H7 (cell line): ENCODE measurements around the gene OR2T8. TPM values are rescaled to one million over a fixed set of nuclear protein-coding genes. Genes with fewer than 3 reads are reported as not detected.
A peak's percentile ranks its signal among the peaks of the same experiment; 100 is the strongest.

Experiments
- DNase-seq: peaks from one replicate; pipeline ENCODE4 v3.0.0; 2012
- H3K27me3 ChIP-seq: 2 replicates; pipeline ENCODE4 v1.6.0; 2011; ENCODE audit warnings: mild to moderate bottlenecking, low read length; ENCODE audit not compliant: control insufficient read depth, insufficient read depth
- H3K36me3 ChIP-seq: replicated peaks from 2 replicates; pipeline ENCODE4 v1.5.1; 2011; ENCODE audit warnings: low read length; ENCODE audit not compliant: control insufficient read depth, insufficient read depth
- H3K4me3 ChIP-seq: 2 replicates; pipeline ENCODE4 v1.5.1; 2011; ENCODE audit warnings: low read depth, mild to moderate bottlenecking, control low read depth, low read length, moderate library complexity; ENCODE audit not compliant: insufficient read depth
- total RNA-seq: library from RNA; depleted of rRNA; stranded (reverse); fragments of >200 nt; shearing (Covaris generic); gene quantifications from 2 replicates; pipeline ENCODE4 v1.2.3, GENCODE V29; 2014; rRNA removed

OR2T8 gene, protein sequence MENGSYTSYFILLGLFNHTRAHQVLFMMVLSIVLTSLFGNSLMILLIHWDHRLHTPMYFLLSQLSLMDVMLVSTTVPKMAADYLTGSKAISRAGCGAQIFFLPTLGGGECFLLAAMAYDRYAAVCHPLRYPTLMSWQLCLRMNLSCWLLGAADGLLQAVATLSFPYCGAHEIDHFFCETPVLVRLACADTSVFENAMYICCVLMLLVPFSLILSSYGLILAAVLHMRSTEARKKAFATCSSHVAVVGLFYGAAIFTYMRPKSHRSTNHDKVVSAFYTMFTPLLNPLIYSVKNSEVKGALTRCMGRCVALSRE
- total RNA-seq, result not detected in 2 replicates

DNA sequence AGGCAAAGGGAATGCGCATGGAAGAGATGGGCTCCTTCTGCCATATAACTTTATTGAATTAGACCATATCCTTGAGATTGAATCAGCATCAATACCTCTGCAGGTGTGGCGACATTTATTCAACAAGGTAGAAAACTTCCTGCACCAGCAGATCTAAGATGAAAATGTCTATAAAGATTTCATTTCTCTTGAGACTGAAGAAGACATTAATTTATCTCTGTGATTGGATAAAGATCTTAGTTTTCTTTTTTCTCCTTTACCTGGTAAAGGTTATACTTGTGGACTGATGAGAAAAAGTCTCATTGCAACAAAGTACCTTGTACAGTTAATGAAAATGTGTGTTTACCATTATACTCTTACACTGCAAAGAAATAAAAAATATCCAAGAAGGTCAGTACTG lies at the start of gene OR2T8:
Gene OR2T8 (plus strand): TSS at position 301 of the 400 bp plus-strand sequence. CDS start 766 bp downstream, outside the sequence.
- Histone ChIP-seq H3K27me3 (no peaks in the 10 kb centered on the region), H3K36me3 (no peaks in the 10 kb centered on the region), H3K4me3 (no peak within 1 kb of the TSS)
- no peak for DNase-seq

DNA sequence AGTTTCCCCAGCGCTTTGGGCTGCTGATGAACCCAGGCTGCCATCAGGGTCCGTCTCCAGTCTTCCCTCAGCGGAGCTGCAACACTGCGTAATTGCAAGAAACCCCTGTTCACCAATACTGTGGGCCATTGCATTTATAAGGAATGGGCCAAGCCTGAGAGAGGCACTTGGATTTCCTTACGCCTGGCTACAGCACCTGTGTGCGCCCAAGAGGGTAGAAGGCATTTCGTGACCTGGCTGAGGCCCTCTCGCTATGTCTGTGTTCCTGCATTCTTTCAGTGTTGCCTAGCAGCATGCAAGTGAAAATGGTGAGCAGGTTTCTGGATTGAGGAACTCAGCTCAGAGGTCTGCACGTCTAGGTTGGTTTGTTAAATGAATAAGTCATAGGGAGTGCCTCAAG lies 36.7 kb upstream of the OR2T8 start:
- no peak for DNase-seq
- Histone ChIP-seq H3K27me3 (no peaks in the 10 kb centered on the region), H3K36me3 (no peaks in the 10 kb centered on the region), H3K4me3 (no peak overlapping the region)

GRCh38 chr1:247884797-247885413 lies 35.1 kb upstream of the OR2T8 start:
- H3K4me3 ChIP-seq, result no peak overlapping the region
- no peaks in the 10 kb centered on the region for H3K36me3 ChIP-seq
- H3K27me3 ChIP-seq, result no peaks in the 10 kb centered on the region
- DNase-seq, result no peak

GRCh38 chr1:247895163-247895637 lies 24.9 kb upstream of the OR2T8 start, which contains the start of gene OR2W3:
Gene OR2W3 (plus strand): TSS chr1:247895587. CDS start chr1:247895587, 0 bp downstream.
- no peak for DNase-seq
- no peak within 1 kb of the TSS for H3K4me3 ChIP-seq
- no peaks in the 10 kb centered on the region for H3K27me3 ChIP-seq
- H3K36me3 ChIP-seq, result no peaks in the 10 kb centered on the region

- no peak overlapping the region for H3K4me3 ChIP-seq
- no peaks in the 10 kb centered on the region for H3K27me3 ChIP-seq
- H3K36me3 ChIP-seq, result no peaks in the 10 kb centered on the region
- no peak for DNase-seq
Measured at GRCh38 chr1:247895976-247896375, 24.1 kb upstream of the OR2T8 start.

DNA sequence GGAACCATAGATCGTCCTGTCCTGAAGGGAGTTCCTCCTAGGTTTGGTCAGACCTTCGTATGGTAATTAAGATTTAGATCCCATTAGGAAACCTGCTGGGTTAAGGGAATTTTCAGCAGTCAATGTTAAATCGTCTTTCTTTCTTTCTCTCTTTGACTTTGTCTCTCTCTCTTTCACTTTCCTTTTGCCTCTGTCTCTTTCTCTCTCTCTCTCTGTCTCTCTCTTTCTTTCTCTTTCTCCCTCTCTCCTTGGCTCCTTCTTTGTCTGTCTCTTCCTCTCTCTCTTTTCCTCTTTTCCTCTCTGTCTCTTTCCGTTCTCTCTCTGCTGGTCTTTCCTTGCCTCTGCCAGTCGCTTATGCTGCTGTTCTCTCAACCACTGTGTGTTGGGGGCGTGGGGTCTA lies 15.9 kb upstream of the OR2T8 start:
- H3K36me3 ChIP-seq, result no peaks in the 10 kb centered on the region
- H3K4me3 ChIP-seq, result no peak overlapping the region
- H3K27me3 ChIP-seq, result no peaks in the 10 kb centered on the region
- DNase-seq, result no peak

DNA sequence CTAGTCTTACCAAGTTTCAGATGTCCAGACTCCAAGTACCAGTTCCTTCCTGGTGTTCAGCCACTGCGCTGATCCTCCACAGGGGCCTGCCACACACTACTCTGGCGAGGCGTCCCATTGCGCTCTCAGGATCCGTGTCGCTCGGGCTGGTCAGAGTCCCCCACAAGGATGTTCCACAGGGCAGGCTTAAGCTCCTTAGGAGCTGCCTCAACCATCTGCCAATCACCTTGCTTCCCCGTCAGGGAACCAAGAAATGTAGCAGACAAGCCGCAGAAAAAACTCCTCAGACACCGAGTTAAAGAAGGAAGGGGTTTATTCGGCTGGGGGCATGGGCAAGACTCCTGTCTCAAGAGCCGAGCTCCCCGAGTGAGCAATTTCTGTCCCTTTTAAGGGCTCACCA lies 14.9 kb upstream of the OR2T8 start:
- no peaks in the 10 kb centered on the region for H3K36me3 ChIP-seq
- DNase-seq, result no peak
- H3K27me3 ChIP-seq, result no peaks in the 10 kb centered on the region
- H3K4me3 ChIP-seq, result no peak overlapping the region

GRCh38 chr1:247905910-247906503 lies 14.0 kb upstream of the OR2T8 start:
- H3K4me3 ChIP-seq, result no peak overlapping the region
- no peak for DNase-seq
- no peaks in the 10 kb centered on the region for H3K27me3 ChIP-seq
- no peaks in the 10 kb centered on the region for H3K36me3 ChIP-seq

DNA sequence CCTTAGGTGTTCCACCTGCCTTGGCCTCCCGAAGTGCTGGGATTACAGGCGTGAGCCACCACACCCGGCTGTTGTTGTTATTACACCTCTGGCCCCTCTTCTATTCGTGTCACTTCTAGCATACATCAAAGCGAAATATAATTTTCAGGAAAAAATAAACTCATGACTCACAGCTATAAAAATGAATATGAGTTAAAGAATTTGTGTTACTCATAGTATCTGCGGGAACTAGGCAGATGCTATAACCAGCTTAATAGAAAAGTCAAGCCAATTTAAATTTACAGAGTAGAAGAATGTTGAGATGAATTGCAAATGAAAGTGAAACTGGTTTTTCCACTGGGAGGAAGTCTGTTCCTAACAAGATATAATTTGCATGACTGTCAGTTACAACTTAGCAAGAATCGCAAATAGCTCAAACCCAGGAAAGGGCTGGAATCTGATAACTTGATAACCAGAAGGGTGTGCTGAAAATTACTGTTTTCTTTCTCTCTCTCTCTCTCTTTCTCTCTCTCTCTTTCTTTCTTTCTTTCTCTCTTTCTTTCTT lies 13.5 kb upstream of the OR2T8 start:
- peak; percentile 17 for DNase-seq
- no peaks in the 10 kb centered on the region for H3K27me3 ChIP-seq
- H3K4me3 ChIP-seq, result no peak overlapping the region
- no peaks in the 10 kb centered on the region for H3K36me3 ChIP-seq

DNA sequence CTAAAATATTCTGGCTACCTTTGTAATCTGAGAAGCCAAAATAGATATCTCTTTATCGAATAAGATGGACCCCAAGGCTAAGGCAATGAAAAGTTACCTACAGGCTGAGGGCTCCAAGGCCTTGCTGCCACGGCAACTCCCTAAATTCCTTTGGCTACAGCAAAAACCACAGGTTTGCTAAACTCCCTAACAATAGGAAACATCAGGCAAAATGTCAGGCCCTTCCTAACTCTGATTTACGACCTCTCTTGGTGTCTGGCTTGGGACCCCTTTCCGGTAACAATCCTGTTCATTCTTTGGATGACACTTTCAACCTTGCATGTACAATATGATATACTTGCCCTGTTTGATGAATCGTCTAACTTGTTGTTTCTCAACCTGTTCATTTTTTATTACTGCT lies 11.3 kb upstream of the OR2T8 start:
- DNase-seq, result no peak
- no peak overlapping the region for H3K4me3 ChIP-seq
- H3K27me3 ChIP-seq, result no peaks in the 10 kb centered on the region
- no peaks in the 10 kb centered on the region for H3K36me3 ChIP-seq

GRCh38 chr1:247913786-247914185 lies 6.3 kb upstream of the OR2T8 start:
- H3K27me3 ChIP-seq, result no peaks in the 10 kb centered on the region
- no peaks in the 10 kb centered on the region for H3K36me3 ChIP-seq
- H3K4me3 ChIP-seq, result no peak overlapping the region
- DNase-seq, result no peak

DNA sequence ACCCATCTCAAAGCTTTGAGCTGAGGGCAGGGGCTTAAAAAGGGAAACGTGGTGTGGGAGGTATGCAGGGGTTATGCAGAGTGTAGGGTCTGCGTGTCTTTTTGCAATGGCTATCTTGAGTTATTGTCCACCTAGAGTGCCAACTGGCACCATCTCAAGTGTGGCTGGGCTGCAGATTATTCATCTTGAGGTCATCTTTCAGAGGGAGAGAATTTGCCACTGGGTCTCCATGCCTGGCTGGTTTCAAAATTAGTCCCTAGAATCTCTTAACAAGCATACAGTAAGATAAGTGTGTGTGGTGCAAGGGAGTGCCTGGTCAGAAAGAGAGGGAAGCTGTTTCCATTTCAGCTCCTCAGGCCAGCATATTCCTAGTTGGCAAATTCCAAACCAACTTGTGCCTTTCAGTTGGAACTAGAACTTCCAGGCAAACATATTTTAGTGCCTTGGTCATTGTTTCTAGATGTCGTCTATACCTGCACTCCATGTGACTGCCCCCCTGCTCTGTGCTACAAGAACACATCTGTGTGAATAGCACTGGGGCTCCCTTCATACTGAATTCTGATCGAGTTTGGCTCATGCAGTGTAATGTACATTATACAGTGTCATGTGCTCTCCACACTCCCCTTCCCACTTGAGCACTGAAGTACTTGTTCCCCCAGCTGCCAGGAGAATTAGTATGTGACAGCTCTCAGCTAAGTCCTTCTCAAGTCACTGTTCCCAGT lies 5.0 kb upstream of the OR2T8 start:
- no peak for DNase-seq
- no peaks in the 10 kb centered on the region for H3K27me3 ChIP-seq
- H3K36me3 ChIP-seq, result no peaks in the 10 kb centered on the region
- H3K4me3 ChIP-seq, result no peak overlapping the region

DNA sequence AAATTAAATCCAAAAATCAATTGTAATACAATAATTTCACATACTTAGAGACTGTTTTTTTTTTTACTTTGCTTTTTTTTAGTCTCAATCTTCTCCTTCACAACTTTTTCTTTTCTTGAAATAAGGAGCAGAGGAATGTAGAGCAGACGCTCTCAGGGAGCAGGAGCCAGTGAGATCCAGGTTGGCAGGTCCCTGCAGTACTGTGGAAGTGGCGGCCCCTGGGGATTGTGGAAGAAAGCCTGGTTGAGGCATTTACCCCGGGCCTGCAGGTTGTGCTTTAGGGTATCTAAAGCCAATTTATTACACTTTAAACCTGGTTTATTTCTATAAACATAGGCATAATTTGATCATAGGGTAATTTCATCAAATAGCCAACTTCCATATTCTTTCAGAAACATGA lies 3.9 kb downstream of the OR2T8 start:
- Histone ChIP-seq H3K36me3 (no peaks in the 10 kb centered on the region), H3K4me3 (no peak overlapping the region), H3K27me3 (no peaks in the 10 kb centered on the region)
- DNase-seq, result peak; percentile 31

- DNase-seq, result no peak
- Histone ChIP-seq H3K4me3 (no peak within 1 kb of the TSS), H3K27me3 (no peaks in the 10 kb centered on the region), H3K36me3 (no peaks in the 10 kb centered on the region)
Measured at GRCh38 chr1:247924868-247925267, 4.8 kb downstream of the OR2T8 start, which contains the start of gene OR2AJ1. Gene OR2AJ1 (plus strand): TSS chr1:247924889. CDS start chr1:247933769, 8,880 bp downstream.
